HEK293 (cell line): ENCODE results near the gene LDHAL6B.

ENCODE experiments used
- CTCF ChIP-seq: fragments of 450-650 bp; formaldehyde crosslinking; IDR thresholded peaks from 2 replicates; pipeline ENCODE4 v1.5.1; 2016; ENCODE audit warnings: missing biosample characterization, missing genetic modification characterization
- GLI4 ChIP-seq: fragments of 450-650 bp; formaldehyde crosslinking; IDR thresholded peaks from 2 replicates; pipeline ENCODE4 v1.5.1; 2016; ENCODE audit warnings: missing biosample characterization, missing genetic modification characterization
- OSR2 ChIP-seq: fragments of 450-650 bp; formaldehyde crosslinking; IDR thresholded peaks from 2 replicates; pipeline ENCODE4 v1.5.1; 2016; ENCODE audit warnings: missing biosample characterization, missing genetic modification characterization
- TCF7L2 ChIP-seq: IDR thresholded peaks from 2 replicates; pipeline ENCODE4 v1.6.1; 2011; ENCODE audit warnings: low read depth, mild to moderate bottlenecking, inconsistent platforms, low read length, moderate library complexity, borderline replicate concordance
- TSHZ1 ChIP-seq: fragments of 450-650 bp; formaldehyde crosslinking; IDR thresholded peaks from 2 replicates; pipeline ENCODE4 v1.5.1; 2016; ENCODE audit warnings: missing biosample characterization, missing genetic modification characterization, borderline replicate concordance
- YY1 ChIP-seq: fragments of 450-650 bp; formaldehyde crosslinking; IDR thresholded peaks from 2 replicates; pipeline ENCODE4 v1.5.1; 2018; ENCODE audit warnings: missing biosample characterization, missing genetic modification characterization
- ZBTB20 ChIP-seq: fragments of 450-650 bp; formaldehyde crosslinking; IDR thresholded peaks from 2 replicates; pipeline ENCODE4 v1.5.1; 2016; ENCODE audit warnings: missing biosample characterization, missing genetic modification characterization
- ZFP41 ChIP-seq: fragments of 450-650 bp; formaldehyde crosslinking; IDR thresholded peaks from 2 replicates; pipeline ENCODE4 v1.5.1; 2016; ENCODE audit warnings: missing biosample characterization, missing genetic modification characterization, borderline replicate concordance
- ZNF580 ChIP-seq: fragments of 450-650 bp; formaldehyde crosslinking; IDR thresholded peaks from 2 replicates; pipeline ENCODE4 v1.5.1; 2016; ENCODE audit warnings: missing biosample characterization, missing genetic modification characterization
- ZNF623 ChIP-seq: fragments of 450-650 bp; formaldehyde crosslinking; IDR thresholded peaks from 2 replicates; pipeline ENCODE4 v1.5.1; 2016; ENCODE audit warnings: missing biosample characterization, missing genetic modification characterization
- ZNF664 ChIP-seq: fragments of 450-650 bp; formaldehyde crosslinking; IDR thresholded peaks from 2 replicates; pipeline ENCODE4 v1.5.1; 2016; ENCODE audit warnings: missing biosample characterization, missing genetic modification characterization
- ZNF76 ChIP-seq: fragments of 450-650 bp; formaldehyde crosslinking; IDR thresholded peaks from 2 replicates; pipeline ENCODE4; 2016; ENCODE audit warnings: low read depth, missing biosample characterization, missing genetic modification characterization, borderline replicate concordance
- ZSCAN18 ChIP-seq: fragments of 450-650 bp; formaldehyde crosslinking; IDR thresholded peaks from 2 replicates; pipeline ENCODE4 v1.5.1; 2016; ENCODE audit warnings: missing biosample characterization, missing genetic modification characterization

- TF ChIP-seq ZFP41 (tag by site-specific recombination) (no peak), ZNF580 (tag by site-specific recombination) (no peak), YY1 (tag by site-specific recombination) (no peak), CTCF (tag by site-specific recombination) (no peak), ZNF623 (no peak), TSHZ1 (tag by site-specific recombination) (no peak), GLI4 (tag by site-specific recombination) (no peak), TCF7L2 (no peak), OSR2 (tag by site-specific recombination) (no peak), ZSCAN18 (tag by site-specific recombination) (no peak), ZNF76 (tag by site-specific recombination) (no peak), ZBTB20 (tag by site-specific recombination) (no peak), ZNF664 (tag by site-specific recombination) (no peak)
Observed at GRCh38 chr15:59237924-59238331, 31.3 kb downstream of the LDHAL6B start.
